ENCODE measurements around the gene LDHAL6B. TPM values are rescaled to one million over a fixed set of nuclear protein-coding genes. Genes with fewer than 3 reads are reported as not detected.
A peak's percentile ranks its signal among the peaks of the same experiment; 100 is the strongest.

Gene LDHAL6B
- polyA plus RNA-seq, 1 experiment, result not detected

GRCh38 chr15:59168536-59168935, 38.1 kb upstream of the LDHAL6B start:
- POLR2A ChIA-PET, result interaction anchor here (0.6 kb wide), 1 partner anchor 48 kb away, joined by 5 read pairs; no protein-coding TSS in a partner anchor
- H3K27me3 ChIP-seq (ENCODE audit: control insufficient read depth, insufficient read depth, low read length), result no peaks in the 10 kb centered on the region
- TF ChIP-seq CTCF (IDR thresholded peaks at IDR 0.05; ENCODE audit: low read depth, low read length), result no peak

GRCh38 chr15:59169251-59169708, 37.4 kb upstream of the LDHAL6B start:
- CTCF ChIA-PET, result interaction anchor here (1.2 to 1.8 kb wide), 3 partner anchors 13 to 360 kb away, joined by 3 to 6 read pairs (median 5); no protein-coding TSS in a partner anchor
- H3K27ac ChIP-seq (ENCODE audit: low read depth, low read length), result peak overlapping the region; percentile 63
- POLR2A ChIA-PET, result interaction anchor here (0.6 to 1.5 kb wide), 2 partner anchors 48 to 204 kb away, joined by 4 to 5 read pairs; partner anchors contain the start of gene MYO1E

More at GRCh38 chr15:59168536-59168935, 38.1 kb upstream of the LDHAL6B start:
- DNase-seq (ENCODE audit: low read depth, low spot score), result no peak
- no peak overlapping the region for H3K4me3 ChIP-seq (ENCODE audit: low read depth, low read length)
- H3K9me3 ChIP-seq (ENCODE audit: control insufficient read depth, insufficient read depth, low read length), result no peaks in the 10 kb centered on the region
- H3K27ac ChIP-seq (ENCODE audit: low read depth, low read length), result peak overlapping the region; percentile 61
- CTCF ChIA-PET, result interaction anchor here (1.5 kb wide), 1 partner anchor 78 kb away, joined by 3 read pairs; no protein-coding TSS in a partner anchor

GRCh38 chr15:59170295-59171066, 36.2 kb upstream of the LDHAL6B start:
- ChIA-PET CTCF (interaction anchor here (1.8 kb wide), 1 partner anchor 14 kb away, joined by 5 read pairs; no protein-coding TSS in a partner anchor), POLR2A (interaction anchor here (0.7 to 1.5 kb wide), 2 partner anchors 15 to 202 kb away, joined by 3 to 4 read pairs; partner anchors contain the start of gene MYO1E)
- no peak overlapping the region for H3K4me3 ChIP-seq (ENCODE audit: low read depth, low read length)
- DNase-seq (ENCODE audit: low read depth, low spot score), result no peak
- H3K27ac ChIP-seq (ENCODE audit: low read depth, low read length), result peak overlapping the region; percentile 63
- no peaks in the 10 kb centered on the region for H3K9me3 ChIP-seq (ENCODE audit: control insufficient read depth, insufficient read depth, low read length)
- H3K27me3 ChIP-seq (ENCODE audit: control insufficient read depth, insufficient read depth, low read length), result no peaks in the 10 kb centered on the region
- TF ChIP-seq CTCF (IDR thresholded peaks at IDR 0.05; ENCODE audit: low read depth, low read length), result no peak

More at GRCh38 chr15:59169251-59169708, 37.4 kb upstream of the LDHAL6B start:
- no peak for TF ChIP-seq CTCF (IDR thresholded peaks at IDR 0.05; ENCODE audit: low read depth, low read length)
- peak; percentile 38 for DNase-seq (ENCODE audit: low read depth, low spot score)
- Histone ChIP-seq H3K4me3 (ENCODE audit: low read depth, low read length) (no peak overlapping the region), H3K9me3 (ENCODE audit: control insufficient read depth, insufficient read depth, low read length) (no peaks in the 10 kb centered on the region), H3K27me3 (ENCODE audit: control insufficient read depth, insufficient read depth, low read length) (no peaks in the 10 kb centered on the region)

- TF ChIP-seq CTCF (IDR thresholded peaks at IDR 0.05; ENCODE audit: low read depth, low read length), result no peak
- no peak for DNase-seq (ENCODE audit: low read depth, low spot score)
- CTCF ChIA-PET, result interaction anchor here (1.8 kb wide), 1 partner anchor 15 kb away, joined by 5 read pairs; no protein-coding TSS in a partner anchor
- H3K27me3 ChIP-seq (ENCODE audit: control insufficient read depth, insufficient read depth, low read length), result no peaks in the 10 kb centered on the region
- POLR2A ChIA-PET, result no interaction called here
- no peaks in the 10 kb centered on the region for H3K9me3 ChIP-seq (ENCODE audit: control insufficient read depth, insufficient read depth, low read length)
- no peak overlapping the region for H3K4me3 ChIP-seq (ENCODE audit: low read depth, low read length)
- H3K27ac ChIP-seq (ENCODE audit: low read depth, low read length), result no peak overlapping the region
Measured at GRCh38 chr15:59171067-59171397, 35.6 kb upstream of the LDHAL6B start.

Measured in AG04450 (cell line).